Left lung (tissue), 10 donors: ENCODE data around the gene PSMD1. TPM values are rescaled to one million over a fixed set of nuclear protein-coding genes. Genes with fewer than 3 reads are reported as not detected.

Experiments
- ATAC-seq: fragments of 200-7000 bp; cut with Tn5 transposase; one replicate; pipeline ENCODE4 v1.9.1; 2020; ENCODE audit warnings: moderate library complexity
- DNase-seq, 4 donors: peaks; one replicate each; pipeline ENCODE4 v3.0.0-alpha.2; 2013 to 2020
- H3K27ac ChIP-seq, 2 donors: fragments of 200-600 bp; sonication (generic) in 1 of 2; one replicate each; pipeline versions ENCODE4 v1.5.0 to v1.8.0; 2020 to 2021
- H3K27me3 ChIP-seq, 2 donors: fragments of 200-600 bp; sonication (generic) in 1 of 2; one replicate each; pipeline versions ENCODE4 v1.5.0 to v1.8.0; 2020 to 2021
- H3K36me3 ChIP-seq, 2 donors: fragments of 200-600 bp; sonication (generic) in 1 of 2; one replicate each; pipeline versions ENCODE4 v1.5.0 to v1.8.0; 2020 to 2021
- H3K4me1 ChIP-seq, 2 donors: fragments of 200-600 bp; one replicate each; pipeline ENCODE4 v1.8.0; 2021
- H3K4me3 ChIP-seq, 2 donors: fragments of 200-600 bp; sonication (generic) in 1 of 2; one replicate each; pipeline versions ENCODE4 v1.5.0 to v1.8.0; 2020 to 2021; ENCODE audit warnings: mild to moderate bottlenecking in 1 of 2
- H3K9me3 ChIP-seq, 2 donors: fragments of 200-600 bp; sonication (generic) in 1 of 2; one replicate each; pipeline versions ENCODE4 v1.5.0 to v1.8.0; 2020 to 2021
- CTCF ChIP-seq, 2 donors: fragments of 200-600 bp; sonication (generic) in 1 of 2; IDR thresholded peaks; one replicate each; pipeline versions ENCODE4 v1.5.0 to v1.8.0; 2021; ENCODE audit warnings: antibody characterized with exemption in 2 of 2
- intact Hi-C, 2 donors: fragments of 100-400 bp; cut with DNase I; formaldehyde crosslinking; loops; one replicate each; pipeline versions ENCODE4 v1.11.2 to v1.14.2; 2022
- polyA plus RNA-seq, 6 donors: library from polyadenylated mRNA; unstranded; fragments of 120-200 nt; gene quantifications; one replicate each; pipeline ENCODE4 v1.2.1, GENCODE V29; 2013; ENCODE audit not compliant: insufficient read length in 6 of 6
- total RNA-seq, 2 donors: library from RNA; stranded (reverse); fragmentation: NEBNext Ultra II Directional; extraction: Animal tissue kit (Norgen Biotek cat#: 25700); gene quantifications; one replicate each; pipeline ENCODE4 v1.2.1, GENCODE V29; 2021
- donor health status: DM: no; HTN: yes; CAD: no.
- donor health status: DM: no; HTN: no; CAD: no.

The PSMD1 gene
- total and polyA plus RNA-seq, 8 donors, result 62.9 to 118 (median 75.9) TPM

GRCh38 chr2:231050018-231050901 is 6.4 kb upstream of the PSMD1 start:
- no peak overlapping the region for H3K27ac ChIP-seq
- ATAC-seq, result no peak
- no peak overlapping the region for H3K4me3 ChIP-seq
- no peak for DNase-seq
- TF ChIP-seq CTCF (IDR thresholded peaks at IDR 0.05), result no peak
- peaks cover 4 to 12% of the 10 kb centered on the region in 2 donors for H3K4me1 ChIP-seq
- no peaks in the 10 kb centered on the region for H3K36me3 ChIP-seq
- intact Hi-C loops, result no loop called here
- H3K9me3 ChIP-seq, result no peaks in the 10 kb centered on the region
- peaks cover 0 to 53% of the 10 kb centered on the region in 2 donors for H3K27me3 ChIP-seq

GRCh38 chr2:231051116-231051515 is 5.6 kb upstream of the PSMD1 start:
- no peaks in the 10 kb centered on the region for H3K36me3 ChIP-seq
- no peak for DNase-seq
- intact Hi-C loops, result no loop called here
- no peak for ATAC-seq
- no peak for TF ChIP-seq CTCF (IDR thresholded peaks at IDR 0.05)
- H3K4me1 ChIP-seq, result peaks cover 4 to 12% of the 10 kb centered on the region in 2 donors
- H3K27me3 ChIP-seq, result peaks cover 0 to 53% of the 10 kb centered on the region in 2 donors
- H3K9me3 ChIP-seq, result no peaks in the 10 kb centered on the region
- no peak overlapping the region for H3K27ac ChIP-seq
- H3K4me3 ChIP-seq, result no peak overlapping the region

- Histone ChIP-seq H3K36me3 (no peaks in the 10 kb centered on the region), H3K4me3 (peak overlapping the region; percentile 50 to 64), H3K9me3 (no peaks in the 10 kb centered on the region), H3K27me3 (peaks cover 0 to 41% of the 10 kb centered on the region in 2 donors), H3K4me1 (peaks cover 7 to 16% of the 10 kb centered on the region in 2 donors), H3K27ac (peak overlapping the region in 1 of 2 donors; percentile 18)
- peak; percentile 92 to 97 for TF ChIP-seq CTCF (IDR thresholded peaks at IDR 0.05)
- intact Hi-C loops, result no loop called here
- ATAC-seq (peak; percentile 86), DNase-seq (peak; percentile 74 to 98 (median 85))
Measured at GRCh38 chr2:231052494-231053451, 3.9 kb upstream of the PSMD1 start.

GRCh38 chr2:231053846-231054245 is 2.8 kb upstream of the PSMD1 start:
- no peak overlapping the region for H3K27ac ChIP-seq
- no peaks in the 10 kb centered on the region for H3K36me3 ChIP-seq
- DNase-seq (no peak), ATAC-seq (no peak)
- peaks cover 12 to 27% of the 10 kb centered on the region in 2 donors for H3K4me1 ChIP-seq
- no peak for TF ChIP-seq CTCF (IDR thresholded peaks at IDR 0.05)
- intact Hi-C loops, result no loop called here
- peaks cover 0 to 31% of the 10 kb centered on the region in 2 donors for H3K27me3 ChIP-seq
- no peak overlapping the region for H3K4me3 ChIP-seq
- no peaks in the 10 kb centered on the region for H3K9me3 ChIP-seq
